GM19351 (cell line): ENCODE results near the gene FMNL1.

Experiments used
- ATAC-seq: cut with Tn5 transposase; IDR thresholded peaks from one replicate; pipeline ENCODE4 v1.9.1; 2021; ENCODE audit warnings: mild to moderate bottlenecking, moderate library complexity; ENCODE audit not compliant: unreplicated experiment

Gene FMNL1

GRCh38 chr17:45277992-45278391 lies 56.3 kb downstream of the FMNL1 start:
- no peak for ATAC-seq

DNA sequence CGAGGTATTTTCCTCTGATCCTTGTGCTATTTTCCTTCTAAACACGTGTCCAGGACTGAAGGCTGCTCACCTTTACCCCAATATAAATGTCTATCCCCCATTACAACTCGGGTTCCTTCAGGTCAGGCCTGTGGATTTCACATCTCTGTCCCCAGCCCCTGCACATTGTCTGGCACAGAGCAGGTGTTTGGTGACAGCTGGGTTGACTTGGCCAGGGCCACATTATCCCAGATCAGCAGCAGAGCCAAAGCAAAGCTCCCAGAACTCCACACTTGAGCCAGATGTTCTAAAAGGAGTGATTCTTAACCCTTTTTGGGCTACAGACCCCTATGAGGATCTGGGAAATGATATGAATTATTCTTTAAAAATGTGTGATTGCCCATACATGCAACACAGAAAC lies 58.2 kb downstream of the FMNL1 start:
- no peak for ATAC-seq

- no peak for ATAC-seq
Measured at GRCh38 chr17:45282683-45283644, 61.3 kb downstream of the FMNL1 start.

DNA sequence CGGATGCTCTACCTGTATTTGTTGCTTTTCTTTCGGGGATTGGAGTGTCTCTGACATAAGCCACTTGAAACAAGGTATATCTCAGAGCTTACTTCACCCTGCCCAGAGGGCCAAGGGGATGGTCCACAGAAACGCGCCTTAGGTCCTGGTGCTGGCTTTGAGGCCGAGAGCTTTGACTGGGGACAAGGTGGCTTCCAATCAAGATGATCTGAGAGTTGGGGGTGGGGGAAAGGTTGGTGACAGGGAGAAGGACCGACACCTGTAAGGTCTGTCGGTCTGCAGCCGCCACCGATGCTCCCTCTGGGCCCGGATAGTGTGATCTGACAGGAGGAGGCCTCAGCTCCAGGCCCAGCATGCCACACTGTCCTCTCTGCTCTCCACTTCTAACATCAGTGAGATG lies 62.0 kb downstream of the FMNL1 start:
- ATAC-seq, result no peak

- ATAC-seq, result no peak
Measured at GRCh38 chr17:45284176-45285140, 62.8 kb downstream of the FMNL1 start.

DNA sequence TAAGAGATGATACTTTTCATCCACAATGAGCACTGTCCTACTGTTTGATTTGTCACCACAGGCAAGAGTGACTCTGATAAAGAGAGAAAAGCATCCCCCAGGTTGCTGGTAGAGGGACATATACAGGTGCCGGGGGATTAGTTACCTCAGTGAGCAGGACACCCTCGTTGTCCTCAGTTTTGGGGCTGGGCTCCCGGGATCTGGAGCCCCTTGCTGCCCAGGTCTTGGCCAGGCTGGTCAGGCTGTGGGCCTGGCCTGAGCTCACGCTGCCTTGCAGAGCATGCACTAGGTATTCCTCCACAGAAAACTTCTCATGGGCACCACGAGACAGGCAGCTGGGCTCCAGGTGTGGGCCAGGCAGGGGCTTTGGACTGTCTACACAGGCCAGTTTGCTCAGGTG lies 64.6 kb downstream of the FMNL1 start:
- ATAC-seq, result no peak

DNA sequence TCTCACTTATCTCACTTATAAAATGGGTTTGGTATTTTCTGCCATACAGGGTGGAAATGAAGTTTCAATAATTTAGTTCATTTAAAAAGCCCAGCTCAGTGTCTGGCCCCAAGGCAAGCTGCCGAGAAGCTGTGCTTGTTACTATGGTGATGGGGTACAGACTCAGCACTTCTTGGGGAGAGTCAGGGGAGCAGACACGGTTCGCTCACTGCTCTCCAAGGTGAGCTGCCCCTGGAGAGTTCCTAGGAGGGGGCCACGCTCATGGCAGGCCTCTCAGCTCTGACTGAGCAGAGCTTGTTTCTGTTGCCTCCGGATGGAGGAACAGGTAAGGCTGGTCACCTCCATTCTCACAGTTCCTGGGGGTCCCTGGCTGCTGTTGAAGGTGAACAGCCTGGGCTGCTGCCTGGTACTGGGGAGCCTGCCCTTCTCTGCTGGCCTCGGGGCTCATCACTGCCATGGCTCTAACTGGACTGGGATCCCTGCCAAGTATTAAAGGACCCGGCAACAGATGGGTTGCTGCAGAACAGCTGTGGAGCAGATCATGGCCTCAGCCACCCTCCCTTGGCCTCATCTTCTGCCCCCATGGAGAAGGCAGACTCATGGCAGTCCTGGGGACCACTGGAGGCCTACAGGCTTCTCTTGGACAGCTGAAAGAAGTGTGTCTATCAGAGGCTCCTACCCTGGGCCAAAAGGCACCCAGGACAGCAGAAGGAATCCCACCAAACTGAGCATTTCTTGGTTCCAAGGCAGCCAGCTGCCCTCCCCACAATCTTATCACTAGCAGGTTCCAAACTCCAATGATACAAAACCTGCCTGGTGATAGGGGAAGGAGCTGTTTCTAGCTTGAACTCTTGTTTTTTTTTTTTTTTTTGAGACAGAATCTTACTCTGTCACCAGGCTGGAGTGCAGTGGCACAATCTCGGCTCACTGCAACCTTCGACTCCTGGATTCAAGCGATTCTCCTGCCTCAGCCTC lies 66.1 kb downstream of the FMNL1 start:
- ATAC-seq, result no peak

DNA sequence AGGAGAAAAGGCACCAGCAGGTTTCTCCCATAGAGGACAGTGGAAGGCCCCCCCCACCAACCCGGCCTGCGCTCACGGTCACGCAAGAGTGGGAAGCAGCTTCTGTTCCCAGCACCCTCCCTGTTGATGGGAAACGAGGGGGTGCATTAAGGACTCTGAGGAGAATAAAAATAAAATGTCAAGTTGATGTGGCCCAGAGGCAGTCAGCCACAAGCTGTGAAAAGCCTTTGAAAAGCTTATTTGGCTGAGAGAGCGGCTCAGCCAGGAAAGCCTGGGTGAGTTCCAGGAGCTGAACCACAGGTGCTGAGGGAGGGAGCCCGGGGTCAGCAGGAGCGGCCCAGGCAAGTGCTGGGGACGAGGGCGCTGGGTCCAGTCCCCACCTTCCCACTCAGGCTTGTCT lies 67.1 kb downstream of the FMNL1 start:
- no peak for ATAC-seq

DNA sequence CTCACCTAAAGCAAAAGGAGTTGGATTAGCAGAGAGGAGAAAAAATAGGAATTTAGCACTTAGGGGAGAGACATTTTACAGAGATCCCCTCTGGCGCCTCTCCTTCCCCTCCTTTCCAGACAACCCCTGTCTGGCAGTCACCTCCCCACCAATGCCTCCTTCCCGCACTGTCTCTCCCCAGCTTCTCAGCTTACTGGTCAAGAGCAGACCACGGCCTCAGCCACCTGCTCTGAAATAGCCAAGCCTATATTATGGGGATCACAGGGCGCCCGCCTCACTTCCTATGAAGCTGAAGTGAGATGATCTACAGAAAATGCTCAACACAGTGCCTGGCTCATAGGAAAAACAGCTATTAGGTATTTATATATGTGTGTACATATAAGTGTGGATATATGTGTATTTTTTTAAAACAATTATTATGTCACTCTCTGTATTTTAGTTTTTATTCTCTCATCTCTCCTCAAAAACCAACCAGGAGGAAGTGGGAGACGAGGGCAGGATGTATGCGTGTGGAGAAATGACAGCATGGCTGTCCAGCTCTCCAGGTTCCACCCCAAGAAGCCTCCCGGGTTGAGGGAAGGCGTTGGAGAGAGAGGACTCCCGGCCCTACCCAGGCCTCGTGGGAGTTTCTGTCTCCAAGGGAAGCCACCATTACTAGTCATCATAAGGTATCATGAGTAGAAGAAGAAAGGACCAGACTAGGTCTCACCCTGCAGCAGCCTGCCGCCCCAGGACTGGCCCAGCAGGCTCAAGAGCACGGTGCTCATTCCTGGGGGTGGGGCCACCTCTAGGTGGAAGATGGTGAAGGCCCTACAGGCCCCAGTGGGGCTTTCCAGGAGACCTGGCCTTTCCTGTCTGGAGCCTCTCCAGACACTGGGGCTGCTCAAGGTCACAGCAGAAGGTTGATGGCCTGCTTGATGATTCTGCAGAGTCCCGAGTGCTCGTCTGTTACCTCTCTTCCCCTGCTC lies 67.9 kb downstream of the FMNL1 start:
- ATAC-seq, result no peak

DNA sequence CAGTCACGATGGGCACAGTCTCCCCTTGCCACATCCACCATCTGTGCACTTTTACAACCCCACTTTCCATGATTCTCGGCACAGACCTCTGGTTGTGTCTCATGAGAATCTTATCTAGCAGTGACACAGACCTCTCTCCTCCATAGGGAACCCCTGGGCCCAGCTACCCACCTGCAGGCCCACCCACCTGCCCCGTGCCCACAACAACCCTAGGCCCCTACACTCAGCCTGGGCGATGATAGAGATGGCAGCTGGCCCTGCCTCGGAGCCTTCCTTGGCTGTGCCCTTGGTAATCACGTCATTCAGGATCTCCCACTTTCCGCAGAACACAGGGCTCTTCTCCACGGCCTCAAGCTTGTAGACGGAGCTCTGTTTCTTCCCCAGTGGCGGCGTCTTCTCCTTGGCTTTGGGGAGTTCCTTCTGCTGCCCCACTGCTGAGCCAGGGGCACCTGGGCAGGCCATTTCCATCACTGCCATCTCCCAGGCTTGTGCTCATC lies 68.6 kb downstream of the FMNL1 start:
- no peak for ATAC-seq

- ATAC-seq, result no peak
Measured at GRCh38 chr17:45291171-45291805, 69.6 kb downstream of the FMNL1 start.

GRCh38 chr17:45292696-45293412 lies 71.2 kb downstream of the FMNL1 start:
- no peak for ATAC-seq

DNA sequence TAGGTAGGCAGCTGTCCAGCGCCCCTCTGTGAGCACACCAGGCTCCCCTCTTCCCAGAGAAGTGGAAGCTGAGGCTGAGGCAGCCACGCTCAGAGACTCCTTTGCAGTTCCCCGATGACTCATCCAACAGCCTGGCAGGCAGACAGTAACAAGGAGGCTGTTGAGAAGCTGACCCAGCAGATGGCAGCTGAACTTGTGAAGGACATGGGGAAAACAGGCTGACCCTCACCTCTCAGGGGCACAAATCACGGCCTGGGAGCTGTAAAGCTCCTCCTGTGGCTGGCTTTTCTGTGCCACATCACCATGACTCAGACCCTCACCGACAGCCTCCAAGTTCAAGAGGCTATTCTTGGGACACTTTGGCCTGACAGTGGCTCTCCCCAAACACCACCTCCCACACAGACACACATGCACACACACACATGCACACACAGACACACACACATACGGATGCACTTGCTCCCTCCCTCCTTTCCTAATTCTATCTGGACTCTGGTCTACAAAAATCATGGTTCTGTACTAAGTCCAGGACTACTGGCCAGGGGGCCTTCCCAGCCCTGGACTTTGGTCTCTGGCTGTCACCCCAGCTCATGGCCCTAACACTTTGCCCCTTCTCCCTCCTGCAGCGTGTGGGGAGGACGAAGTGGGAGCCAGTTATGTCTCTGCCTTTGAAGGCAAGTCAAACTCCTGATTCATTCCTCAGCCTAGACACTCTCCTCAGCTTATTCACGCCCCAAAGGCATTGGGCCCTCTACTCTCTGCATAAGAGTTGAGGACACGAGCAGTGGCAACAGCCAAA lies 71.9 kb downstream of the FMNL1 start:
- no peak for ATAC-seq

GRCh38 chr17:45294506-45294905 lies 72.8 kb downstream of the FMNL1 start:
- no peak for ATAC-seq

DNA sequence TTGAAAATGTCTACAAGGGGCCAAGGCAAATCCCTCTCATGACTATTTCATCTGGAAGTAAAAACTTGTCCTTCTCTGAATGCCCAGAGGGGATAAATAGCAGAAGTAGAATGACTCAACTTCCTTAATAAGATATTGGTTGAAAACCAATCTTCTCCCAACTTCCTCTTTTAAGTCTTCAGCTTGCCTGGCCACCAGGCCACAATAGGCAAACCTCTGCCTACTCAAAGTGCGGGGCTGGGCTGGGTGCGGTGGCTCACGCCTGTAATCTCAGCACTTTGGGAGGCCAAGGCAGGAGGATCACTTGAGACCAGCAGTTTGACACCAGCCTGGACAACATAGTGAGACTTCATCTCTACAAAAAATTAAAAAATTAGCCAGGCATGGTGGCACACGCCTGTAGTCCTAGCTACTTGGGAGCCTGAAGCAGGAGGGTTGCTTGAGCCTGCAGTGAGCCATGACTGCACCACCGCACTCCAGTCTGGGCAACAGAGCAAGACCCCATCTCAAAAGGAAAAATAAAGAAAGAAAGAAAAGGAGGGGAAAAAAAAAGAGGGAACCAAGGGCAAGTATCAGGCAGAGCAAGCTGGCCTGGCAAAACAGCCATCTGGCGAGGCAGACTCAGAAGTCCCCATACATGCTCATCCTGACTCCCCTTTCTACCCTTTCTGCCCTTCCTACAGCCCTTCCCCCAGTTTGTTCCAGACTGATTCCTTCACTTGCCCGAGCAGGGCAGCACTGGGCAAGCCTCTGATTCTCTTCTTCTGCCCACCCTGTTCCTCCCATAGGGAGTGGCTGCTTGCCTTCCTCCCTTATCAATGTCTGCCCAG lies 74.5 kb downstream of the FMNL1 start:
- no peak for ATAC-seq

- no peak for ATAC-seq
Measured at GRCh38 chr17:45296833-45297124, 75.1 kb downstream of the FMNL1 start.
